SK-N-MC (cell line): ENCODE data around the gene CLCF1.

Source experiments
- EZH2 ChIP-seq: fragments of 200-600 bp; sonication (generic); IDR thresholded peaks from one replicate; pipeline ENCODE4 v1.6.1; 2017; ENCODE audit warnings: antibody characterized with exemption
- FOXP2 ChIP-seq: optimal IDR thresholded peaks from 2 replicates; pipeline ENCODE3; 2011; ENCODE audit warnings: mild to moderate bottlenecking, moderate library complexity; ENCODE audit not compliant: insufficient read depth; ENCODE audit errors: extremely low read length, control extremely low read depth
- POLR2AphosphoS5 ChIP-seq: IDR thresholded peaks from 2 replicates; pipeline ENCODE4 v1.6.1; 2012; ENCODE audit warnings: mild to moderate bottlenecking, low read depth, low read length, borderline replicate concordance

- TF ChIP-seq EZH2 (no peak), POLR2AphosphoS5 (no peak), FOXP2 (no peak)
Observed at GRCh38 chr11:67355023-67355793, 18.2 kb downstream of the CLCF1 start.
